GM06990 (cell line): Measurements from ENCODE around the gene AREG.

Experiments
- DNase-seq: peaks from one replicate; pipeline ENCODE4 v3.0.0-alpha.2; 2011; ENCODE audit not compliant: insufficient read length; ENCODE audit errors: extremely low read depth
- H3K27me3 ChIP-seq: replicated peaks from 2 replicates; pipeline ENCODE4 v1.6.0; 2011; ENCODE audit warnings: low read length; ENCODE audit not compliant: control insufficient read depth, insufficient read depth
- H3K36me3 ChIP-seq: 2 replicates; pipeline ENCODE4 v1.5.1; 2011; ENCODE audit warnings: low read length; ENCODE audit not compliant: control insufficient read depth, insufficient read depth
- H3K4me3 ChIP-seq: replicated peaks from 2 replicates; pipeline ENCODE4 v1.5.1; 2011; ENCODE audit warnings: low read depth, mild to moderate bottlenecking, control low read depth, low read length
- CTCF ChIP-seq: IDR thresholded peaks from 2 replicates; pipeline ENCODE4 v1.5.1; 2011; ENCODE audit warnings: low read length, control low read depth, mild to moderate bottlenecking, inconsistent platforms; ENCODE audit not compliant: insufficient read depth, poor library complexity, severe bottlenecking

AREG gene

GRCh38 chr4:74503580-74503979 is 58.6 kb downstream of the AREG start:
- DNase-seq, result no peak
- H3K27me3 ChIP-seq, result no peaks in the 10 kb centered on the region
- no peak for TF ChIP-seq CTCF

GRCh38 chr4:74504212-74504611 is 59.3 kb downstream of the AREG start:
- no peak for TF ChIP-seq CTCF

More at GRCh38 chr4:74503580-74503979, 58.6 kb downstream of the AREG start:
- Histone ChIP-seq H3K36me3 (no peaks in the 10 kb centered on the region), H3K4me3 (no peak overlapping the region)

More at GRCh38 chr4:74504212-74504611, 59.3 kb downstream of the AREG start:
- Histone ChIP-seq H3K27me3 (no peaks in the 10 kb centered on the region), H3K36me3 (no peaks in the 10 kb centered on the region), H3K4me3 (no peak overlapping the region)
- no peak for DNase-seq
